DLD1 (cell line): Measurements from ENCODE around the gene SMURF1.

Experiments
- in situ Hi-C: cut with HindIII; loops from 2 replicates; pipeline ENCODE4 v1.10.0; 2017; ENCODE audit warnings: low sequenced_read_pairs

The SMURF1 gene

GRCh38 chr7:98995111-98995510, 148.8 kb downstream of the SMURF1 start:
- in situ Hi-C loops: no loop called here

- in situ Hi-C loops: no loop called here
These were observed 149.6 kb downstream of the SMURF1 start for GRCh38 chr7:98994046-98994944.

GRCh38 chr7:98993024-98993897, 150.6 kb downstream of the SMURF1 start:
- in situ Hi-C loops: no loop called here

GRCh38 chr7:98992076-98992475, 151.8 kb downstream of the SMURF1 start:
- in situ Hi-C loops: no loop called here

- in situ Hi-C loops: no loop called here
These were observed 152.8 kb downstream of the SMURF1 start for GRCh38 chr7:98991141-98991540.

- in situ Hi-C loops: no loop called here
These were observed 153.6 kb downstream of the SMURF1 start for GRCh38 chr7:98990356-98990755.

GRCh38 chr7:98988641-98989040, 155.3 kb downstream of the SMURF1 start:
- in situ Hi-C loops: no loop called here

GRCh38 chr7:98985945-98986344, 158.0 kb downstream of the SMURF1 start:
- in situ Hi-C loops: no loop called here

GRCh38 chr7:98985406-98985805, 158.5 kb downstream of the SMURF1 start:
- in situ Hi-C loops: no loop called here

DNA sequence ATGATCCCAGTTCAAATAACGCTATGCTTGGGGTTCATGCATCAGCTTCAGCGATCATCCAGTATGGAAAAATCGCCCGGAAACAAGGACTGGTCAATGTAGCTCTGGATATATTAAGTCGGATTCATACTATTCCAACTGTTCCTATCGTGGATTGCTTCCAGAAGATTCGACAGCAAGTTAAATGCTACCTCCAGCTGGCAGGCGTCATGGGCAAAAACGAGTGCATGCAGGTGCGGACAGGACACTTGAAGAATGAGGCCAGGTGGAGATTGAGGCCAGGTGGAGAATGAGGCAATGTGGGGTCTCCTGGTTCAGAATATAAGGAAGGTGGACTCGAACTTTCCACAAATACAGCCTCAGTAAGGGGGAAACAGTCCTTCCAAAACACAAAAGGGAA, 159.8 kb downstream of the SMURF1 start:
- in situ Hi-C loops: no loop called here

DNA sequence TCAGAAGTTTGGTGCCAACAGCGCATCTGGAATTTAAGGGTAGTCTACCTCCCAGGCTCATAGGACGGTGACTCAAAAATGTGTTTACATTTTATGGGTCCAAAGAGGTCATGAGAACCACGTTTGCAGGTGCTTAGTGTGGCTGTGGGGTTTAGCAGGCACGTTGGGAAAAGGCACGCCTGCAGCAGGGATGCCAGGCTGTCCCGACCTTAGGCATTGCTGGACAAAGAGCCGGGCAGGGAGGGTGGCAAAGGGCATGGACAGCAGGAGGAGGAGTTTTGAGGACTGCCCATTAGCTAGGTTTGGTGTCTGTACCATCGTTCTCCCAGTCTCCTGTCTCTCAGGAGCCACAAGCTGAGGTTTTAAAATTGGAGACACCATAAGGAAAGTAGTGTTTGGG, 161.2 kb downstream of the SMURF1 start:
- in situ Hi-C loops: no loop called here

- in situ Hi-C loops: no loop called here
These were observed 162.2 kb downstream of the SMURF1 start for GRCh38 chr7:98981701-98982100.

DNA sequence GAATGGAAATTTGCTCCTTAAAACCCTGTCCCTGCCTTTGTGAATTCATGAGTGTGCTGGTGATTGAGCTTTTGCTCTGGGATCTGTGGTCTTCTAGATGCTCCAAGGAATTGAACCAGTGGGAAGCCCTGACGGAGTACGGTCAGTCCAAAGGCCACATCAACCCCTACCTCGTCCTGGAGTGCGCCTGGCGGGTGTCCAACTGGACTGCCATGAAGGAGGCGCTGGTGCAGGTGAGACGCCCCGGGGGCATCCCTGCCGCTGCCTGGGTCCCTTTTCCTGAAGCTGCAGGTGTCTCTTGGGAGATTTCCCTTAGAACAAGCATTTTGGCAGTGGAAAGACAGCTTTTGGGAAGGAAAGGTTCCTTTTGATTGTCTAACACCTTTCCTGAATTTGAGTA, 165.2 kb downstream of the SMURF1 start:
- in situ Hi-C loops: no loop called here
